GM18951 (cell line): ENCODE results near the gene GAS6.

Source experiments
- POLR2A ChIP-seq: IDR thresholded peaks from 4 replicates; pipeline ENCODE4 v1.6.1; 2011; ENCODE audit warnings: mild to moderate bottlenecking; ENCODE audit not compliant: insufficient read length, insufficient read depth; ENCODE audit errors: extremely low read depth
- in situ Hi-C: fragments of 300-500 bp; cut with MboI; formaldehyde crosslinking; loops from one replicate; pipeline ENCODE4 v1.12.0; 2022; ENCODE audit warnings: low sequenced_read_pairs, mixed read lengths, inconsistent platforms; ENCODE audit not compliant: unreplicated experiment

GAS6 gene

GRCh38 chr13:113825841-113826240, 38.0 kb downstream of the GAS6 start:
- no peak for TF ChIP-seq POLR2A
- in situ Hi-C loops, result no loop called here

GRCh38 chr13:113823771-113824170, 40.1 kb downstream of the GAS6 start:
- in situ Hi-C loops, result no loop called here
- TF ChIP-seq POLR2A, result no peak

GRCh38 chr13:113822956-113823744, 40.7 kb downstream of the GAS6 start:
- TF ChIP-seq POLR2A, result no peak
- in situ Hi-C loops, result no loop called here

GRCh38 chr13:113822266-113822665, 41.6 kb downstream of the GAS6 start:
- in situ Hi-C loops, result no loop called here
- TF ChIP-seq POLR2A, result no peak

GRCh38 chr13:113821847-113822246, 42.0 kb downstream of the GAS6 start:
- TF ChIP-seq POLR2A, result no peak
- in situ Hi-C loops, result no loop called here

- in situ Hi-C loops, result no loop called here
- no peak for TF ChIP-seq POLR2A
Observed at GRCh38 chr13:113820813-113821651, 42.8 kb downstream of the GAS6 start.

GRCh38 chr13:113819731-113820715, 43.9 kb downstream of the GAS6 start:
- in situ Hi-C loops, result no loop called here
- TF ChIP-seq POLR2A, result no peak

- TF ChIP-seq POLR2A, result no peak
Observed at GRCh38 chr13:113819341-113819730, 44.5 kb downstream of the GAS6 start.

GRCh38 chr13:113818700-113819295, 45.1 kb downstream of the GAS6 start:
- in situ Hi-C loops, result no loop called here
- no peak for TF ChIP-seq POLR2A

More at GRCh38 chr13:113819341-113819730, 44.5 kb downstream of the GAS6 start:
- in situ Hi-C loops, result no loop called here

- in situ Hi-C loops, result no loop called here
- no peak for TF ChIP-seq POLR2A
Observed at GRCh38 chr13:113817860-113818691, 45.8 kb downstream of the GAS6 start.

- in situ Hi-C loops, result no loop called here
- no peak for TF ChIP-seq POLR2A
Observed at GRCh38 chr13:113816946-113817859, 46.7 kb downstream of the GAS6 start.
